Measurements from ENCODE around the gene KLHL9.
"Not testable (repeated sequence)": the region's sequence is repeated elsewhere in the genome, so short reads cannot be mapped to it uniquely, and the experiment has no call there.

The KLHL9 gene

GRCh38 chr9:21334701-21335632 lies at the start of gene KLHL9:
KLHL9 (minus strand) TSS chr9:21335404; CDS start chr9:21334859, 545 bp downstream.
- DNase-seq (ENCODE audit: low spot score) = peak; percentile 91

- DNase-seq (ENCODE audit: low spot score) = no peak
These were observed 48.4 kb upstream of the KLHL9 start for GRCh38 chr9:21383627-21384026.

- peak; percentile 14 for DNase-seq (ENCODE audit: low spot score)
These were observed 46.5 kb upstream of the KLHL9 start for GRCh38 chr9:21381448-21382339.

- not testable (repeated sequence) for DNase-seq (ENCODE audit: low spot score)
These were observed 36.3 kb upstream of the KLHL9 start for GRCh38 chr9:21371467-21371866.

GRCh38 chr9:21367957-21368356 lies 32.8 kb upstream of the KLHL9 start, which contains the start of gene IFNA13:
IFNA13 (minus strand) TSS chr9:21368057; CDS start chr9:21368010, 47 bp downstream.
- DNase-seq (ENCODE audit: low spot score) = no peak

GRCh38 chr9:21367169-21367568 lies 32.0 kb upstream of the KLHL9 start:
- not testable (repeated sequence) for DNase-seq (ENCODE audit: low spot score)

GRCh38 chr9:21362287-21362686 lies 27.1 kb upstream of the KLHL9 start:
- no peak for DNase-seq (ENCODE audit: low spot score)

- DNase-seq (ENCODE audit: low spot score) = no peak
These were observed 22.6 kb upstream of the KLHL9 start for GRCh38 chr9:21357479-21358460.

- no peak for DNase-seq (ENCODE audit: low spot score)
These were observed 15.6 kb upstream of the KLHL9 start, which contains the start of gene IFNA6 for GRCh38 chr9:21350787-21351186. IFNA6 (minus strand) TSS chr9:21350887; CDS start chr9:21350887, 0 bp downstream.

GRCh38 chr9:21348430-21348970 lies 13.3 kb upstream of the KLHL9 start:
- DNase-seq (ENCODE audit: low spot score) = no peak

GRCh38 chr9:21340735-21341134 lies 5.5 kb upstream of the KLHL9 start:
- no peak for DNase-seq (ENCODE audit: low spot score)

- no peak for DNase-seq (ENCODE audit: low spot score)
These were observed 1.3 kb upstream of the KLHL9 start for GRCh38 chr9:21336457-21336856.

- no peak for DNase-seq (ENCODE audit: low spot score)
These were observed 2.0 kb downstream of the KLHL9 start for GRCh38 chr9:21333226-21333625.

GRCh38 chr9:21331676-21332402 lies 3.4 kb downstream of the KLHL9 start:
- DNase-seq (ENCODE audit: low spot score) = no peak

GRCh38 chr9:21326526-21327139 lies 8.6 kb downstream of the KLHL9 start:
- DNase-seq (ENCODE audit: low spot score) = peak; percentile 60

GRCh38 chr9:21324047-21324446 lies 11.2 kb downstream of the KLHL9 start:
- no peak for DNase-seq (ENCODE audit: low spot score)

- DNase-seq (ENCODE audit: low spot score) = no peak
These were observed 12.2 kb downstream of the KLHL9 start for GRCh38 chr9:21322911-21323461.

- DNase-seq (ENCODE audit: low spot score) = no peak
These were observed 14.7 kb downstream of the KLHL9 start for GRCh38 chr9:21320465-21320864.

Measured in SW480 (cell line).